Lower lobe of right lung (tissue), 2 donors: ENCODE measurements around the gene ST8SIA5. TPM values are rescaled to one million over a fixed set of nuclear protein-coding genes. Genes with fewer than 3 reads are reported as not detected.

Experiments
- ATAC-seq, 2 donors: fragments of 200-7000 bp; cut with Tn5 transposase; one replicate each; pipeline ENCODE4 v1.9.1; 2020 to 2022; ENCODE audit warnings: mild to moderate bottlenecking in 2 of 2, moderate library complexity in 2 of 2
- DNase-seq: peaks from one replicate; pipeline ENCODE4 v3.0.0-alpha.2; 2020
- H3K27ac ChIP-seq: fragments of 200-600 bp; one replicate; pipeline ENCODE4 v1.8.0; 2022
- H3K27me3 ChIP-seq: fragments of 200-600 bp; one replicate; pipeline ENCODE4 v1.8.0; 2022; ENCODE audit warnings: low read depth
- H3K36me3 ChIP-seq: fragments of 200-600 bp; one replicate; pipeline ENCODE4 v1.8.0; 2022; ENCODE audit warnings: mild to moderate bottlenecking
- H3K4me1 ChIP-seq: fragments of 200-600 bp; one replicate; pipeline ENCODE4 v1.8.0; 2022
- H3K4me3 ChIP-seq: fragments of 200-600 bp; one replicate; pipeline ENCODE4 v1.8.0; 2022; ENCODE audit warnings: mild to moderate bottlenecking
- H3K9me3 ChIP-seq: fragments of 200-600 bp; one replicate; pipeline ENCODE4 v1.8.0; 2022
- intact Hi-C: fragments of 100-400 bp; cut with DNase I; formaldehyde crosslinking; loops from one replicate; pipeline ENCODE4 v1.11.0; 2022
- total RNA-seq: library from RNA; stranded (reverse); fragmentation: NEBNext Ultra II Directional; extraction: Animal tissue kit (Norgen Biotek cat#: 25700); gene quantifications from one replicate; pipeline ENCODE4 v1.2.1, GENCODE V29; 2021
- TF ChIP-seq, protein P1 (sequence below): fragments of 200-600 bp; IDR thresholded peaks from one replicate; pipeline ENCODE4 v1.8.0; 2022; ENCODE audit warnings: antibody characterized with exemption, mild to moderate bottlenecking
- donor health status: DM: no; HTN: yes; CAD: no; lungs with severe emphysema.

The ST8SIA5 gene
- total RNA-seq, 1 donor from 2014 or later: not detected

DNA sequence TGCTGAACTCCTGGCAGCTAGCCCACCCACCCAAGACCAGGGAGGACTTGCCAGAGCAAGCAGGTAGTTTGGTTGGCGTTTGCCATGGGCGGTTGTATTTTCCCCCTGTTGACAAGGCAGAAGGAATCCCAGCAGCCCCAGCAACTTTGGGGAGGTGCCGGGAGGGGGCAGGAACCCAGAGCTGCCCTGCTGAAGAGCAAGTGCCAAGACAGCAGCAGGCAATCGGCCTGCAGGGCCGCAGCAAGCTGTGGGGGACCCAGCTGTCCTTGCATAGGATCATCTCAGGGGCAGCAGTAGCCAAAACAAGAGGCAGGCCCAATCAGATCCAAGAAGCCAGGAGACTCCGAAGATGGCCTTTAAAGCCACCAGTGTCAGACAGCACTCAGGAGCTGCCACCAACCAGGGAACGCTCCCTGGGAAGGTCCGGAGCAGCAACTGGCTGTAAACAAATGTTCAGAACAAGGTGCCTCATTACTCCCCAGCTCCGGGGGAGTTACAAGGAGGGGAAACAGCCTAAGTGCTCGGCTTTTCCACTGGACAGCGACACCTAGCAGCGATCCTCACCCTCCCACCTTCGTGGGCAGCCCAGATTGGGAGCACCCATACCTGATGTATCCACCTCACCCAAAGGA lies 2.1 kb downstream of the ST8SIA5 start:
- TF ChIP-seq, protein P1, sequence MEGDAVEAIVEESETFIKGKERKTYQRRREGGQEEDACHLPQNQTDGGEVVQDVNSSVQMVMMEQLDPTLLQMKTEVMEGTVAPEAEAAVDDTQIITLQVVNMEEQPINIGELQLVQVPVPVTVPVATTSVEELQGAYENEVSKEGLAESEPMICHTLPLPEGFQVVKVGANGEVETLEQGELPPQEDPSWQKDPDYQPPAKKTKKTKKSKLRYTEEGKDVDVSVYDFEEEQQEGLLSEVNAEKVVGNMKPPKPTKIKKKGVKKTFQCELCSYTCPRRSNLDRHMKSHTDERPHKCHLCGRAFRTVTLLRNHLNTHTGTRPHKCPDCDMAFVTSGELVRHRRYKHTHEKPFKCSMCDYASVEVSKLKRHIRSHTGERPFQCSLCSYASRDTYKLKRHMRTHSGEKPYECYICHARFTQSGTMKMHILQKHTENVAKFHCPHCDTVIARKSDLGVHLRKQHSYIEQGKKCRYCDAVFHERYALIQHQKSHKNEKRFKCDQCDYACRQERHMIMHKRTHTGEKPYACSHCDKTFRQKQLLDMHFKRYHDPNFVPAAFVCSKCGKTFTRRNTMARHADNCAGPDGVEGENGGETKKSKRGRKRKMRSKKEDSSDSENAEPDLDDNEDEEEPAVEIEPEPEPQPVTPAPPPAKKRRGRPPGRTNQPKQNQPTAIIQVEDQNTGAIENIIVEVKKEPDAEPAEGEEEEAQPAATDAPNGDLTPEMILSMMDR: no peak
- H3K27me3 ChIP-seq: peaks cover 56% of the 10 kb centered on the region
- intact Hi-C loops: no loop called here
- H3K36me3 ChIP-seq: no peaks in the 10 kb centered on the region
- H3K4me1 ChIP-seq: peaks cover 22% of the 10 kb centered on the region
- no peak overlapping the region for H3K27ac ChIP-seq
- no peak for DNase-seq
- no peak for ATAC-seq
- H3K9me3 ChIP-seq: no peaks in the 10 kb centered on the region
- no peak overlapping the region for H3K4me3 ChIP-seq

DNA sequence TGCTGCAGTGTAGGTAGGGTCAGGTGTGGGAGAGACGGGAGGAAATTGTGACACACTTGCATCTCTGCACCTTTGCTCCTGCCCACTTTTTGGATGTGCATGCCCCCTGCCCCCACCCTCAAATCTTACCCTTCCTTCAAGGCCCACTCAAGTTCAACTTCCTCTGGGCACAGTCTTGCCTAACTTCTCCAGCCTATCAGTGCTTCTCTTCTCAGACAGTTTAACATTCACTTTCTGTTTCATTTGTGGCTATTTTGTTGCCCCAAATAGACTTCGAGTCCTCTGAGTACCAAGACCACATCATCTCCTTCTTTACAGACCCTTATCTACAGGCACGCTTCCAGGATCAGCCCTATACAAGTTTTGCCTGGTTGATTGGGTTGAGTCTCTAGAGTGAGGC lies 2.7 kb downstream of the ST8SIA5 start:
- Histone ChIP-seq H3K4me3 (no peak overlapping the region), H3K27me3 (peaks cover 50% of the 10 kb centered on the region), H3K36me3 (no peaks in the 10 kb centered on the region), H3K4me1 (peaks cover 22% of the 10 kb centered on the region), H3K9me3 (no peaks in the 10 kb centered on the region), H3K27ac (no peak overlapping the region)
- TF ChIP-seq, protein P1: no peak
- no peak for DNase-seq
- intact Hi-C loops: no loop called here
- no peak for ATAC-seq

DNA sequence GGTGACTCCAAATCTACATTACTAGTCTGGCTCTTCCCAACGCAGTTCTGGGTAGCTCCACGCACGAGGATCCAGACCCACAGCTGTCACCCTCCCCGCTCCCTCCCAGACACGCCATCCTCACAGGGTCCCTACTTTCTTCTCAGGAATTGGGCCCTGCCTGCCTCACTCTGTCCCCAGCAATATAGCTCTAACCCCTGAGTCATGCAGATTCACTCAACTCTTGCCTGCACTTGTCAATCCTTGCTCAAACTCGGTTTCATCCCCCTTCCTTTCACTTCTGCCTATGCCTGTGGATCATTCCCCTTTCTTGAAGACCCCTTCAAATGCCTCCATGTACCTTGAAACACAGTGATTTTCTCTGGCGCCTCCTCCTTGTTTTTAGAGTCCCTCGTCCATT lies 5.0 kb downstream of the ST8SIA5 start:
- no peak for ATAC-seq
- Histone ChIP-seq H3K4me1 (peaks cover 10% of the 10 kb centered on the region), H3K4me3 (no peak overlapping the region), H3K9me3 (no peaks in the 10 kb centered on the region), H3K27ac (no peak overlapping the region), H3K27me3 (peaks cover 29% of the 10 kb centered on the region), H3K36me3 (no peaks in the 10 kb centered on the region)
- no peak for DNase-seq
- TF ChIP-seq, protein P1: no peak
- intact Hi-C loops: no loop called here

DNA sequence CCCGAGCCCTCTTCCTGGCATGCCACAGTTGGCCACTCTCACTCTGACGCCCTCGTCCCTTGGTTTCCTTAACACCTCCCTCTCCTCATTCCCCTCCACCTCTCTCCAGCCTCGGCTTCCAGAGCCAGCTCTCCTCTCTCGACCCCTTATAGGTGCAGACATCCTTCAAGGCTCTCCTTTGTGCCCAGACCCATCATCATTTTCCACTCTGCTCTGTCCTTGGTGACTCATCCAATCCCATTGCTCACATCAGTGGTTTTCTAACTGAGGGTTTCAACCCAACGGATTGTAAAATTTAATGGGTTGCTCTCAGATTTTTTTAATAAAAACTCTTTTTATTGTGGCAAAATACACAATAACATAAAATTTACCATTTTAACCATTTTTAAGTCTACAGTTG lies 6.2 kb downstream of the ST8SIA5 start:
- TF ChIP-seq, protein P1: no peak

DNA sequence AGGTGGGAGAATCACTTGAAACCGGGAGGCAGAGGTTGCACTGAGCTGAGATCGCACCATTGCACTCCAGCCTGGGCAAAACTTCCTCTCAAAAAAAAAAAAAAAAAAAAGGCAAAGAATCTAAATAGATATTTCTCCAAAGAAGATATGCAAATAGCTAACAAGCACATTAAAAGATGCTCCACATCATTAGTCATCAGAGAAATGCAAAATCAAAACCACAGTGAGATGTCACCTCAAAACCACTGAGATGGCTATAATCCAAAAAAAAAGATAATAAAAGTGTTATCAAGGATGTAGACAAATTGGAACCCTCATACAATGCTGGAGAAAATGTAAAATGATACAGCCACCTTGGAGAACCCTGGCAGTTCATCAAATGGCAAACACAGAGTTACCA lies 8.4 kb downstream of the ST8SIA5 start:
- TF ChIP-seq, protein P1: no peak
- Histone ChIP-seq H3K27me3 (no peaks in the 10 kb centered on the region), H3K9me3 (no peaks in the 10 kb centered on the region), H3K36me3 (no peaks in the 10 kb centered on the region), H3K27ac (no peak overlapping the region), H3K4me1 (no peaks in the 10 kb centered on the region), H3K4me3 (no peak overlapping the region)
- no peak for ATAC-seq
- intact Hi-C loops: no loop called here
- no peak for DNase-seq

More for the DNA sequence above, 6.2 kb downstream of the ST8SIA5 start:
- H3K4me1 ChIP-seq: no peaks in the 10 kb centered on the region
- H3K27me3 ChIP-seq: peaks cover 16% of the 10 kb centered on the region
- H3K4me3 ChIP-seq: no peak overlapping the region
- intact Hi-C loops: no loop called here
- no peaks in the 10 kb centered on the region for H3K9me3 ChIP-seq
- DNase-seq: no peak
- ATAC-seq: no peak
- no peak overlapping the region for H3K27ac ChIP-seq
- H3K36me3 ChIP-seq: no peaks in the 10 kb centered on the region
